Uterus (tissue), 2 donors: ENCODE results near the gene SQOR.
A peak's percentile ranks its signal among the peaks of the same experiment; 100 is the strongest.

Experiments
- POLR2A ChIP-seq, 2 donors: fragments of 450-650 bp; IDR thresholded peaks; one replicate each; pipeline ENCODE4 v1.6.1; 2016; ENCODE audit warnings: antibody characterized with exemption in 2 of 2, mild to moderate bottlenecking in 1 of 2, moderate library complexity in 1 of 2
- TF ChIP-seq, protein P1 (sequence below), 4 experiments: fragments of 200-600 bp in 2 of 4; fragments of 450-650 bp in 2 of 4; sonication (generic) in 2 of 4; IDR thresholded peaks; one replicate each; pipeline ENCODE4 v1.5.1; 2016 to 2019; ENCODE audit warnings: antibody characterized with exemption in 4 of 4, mild to moderate bottlenecking in 2 of 4, moderate library complexity in 1 of 4

DNA sequence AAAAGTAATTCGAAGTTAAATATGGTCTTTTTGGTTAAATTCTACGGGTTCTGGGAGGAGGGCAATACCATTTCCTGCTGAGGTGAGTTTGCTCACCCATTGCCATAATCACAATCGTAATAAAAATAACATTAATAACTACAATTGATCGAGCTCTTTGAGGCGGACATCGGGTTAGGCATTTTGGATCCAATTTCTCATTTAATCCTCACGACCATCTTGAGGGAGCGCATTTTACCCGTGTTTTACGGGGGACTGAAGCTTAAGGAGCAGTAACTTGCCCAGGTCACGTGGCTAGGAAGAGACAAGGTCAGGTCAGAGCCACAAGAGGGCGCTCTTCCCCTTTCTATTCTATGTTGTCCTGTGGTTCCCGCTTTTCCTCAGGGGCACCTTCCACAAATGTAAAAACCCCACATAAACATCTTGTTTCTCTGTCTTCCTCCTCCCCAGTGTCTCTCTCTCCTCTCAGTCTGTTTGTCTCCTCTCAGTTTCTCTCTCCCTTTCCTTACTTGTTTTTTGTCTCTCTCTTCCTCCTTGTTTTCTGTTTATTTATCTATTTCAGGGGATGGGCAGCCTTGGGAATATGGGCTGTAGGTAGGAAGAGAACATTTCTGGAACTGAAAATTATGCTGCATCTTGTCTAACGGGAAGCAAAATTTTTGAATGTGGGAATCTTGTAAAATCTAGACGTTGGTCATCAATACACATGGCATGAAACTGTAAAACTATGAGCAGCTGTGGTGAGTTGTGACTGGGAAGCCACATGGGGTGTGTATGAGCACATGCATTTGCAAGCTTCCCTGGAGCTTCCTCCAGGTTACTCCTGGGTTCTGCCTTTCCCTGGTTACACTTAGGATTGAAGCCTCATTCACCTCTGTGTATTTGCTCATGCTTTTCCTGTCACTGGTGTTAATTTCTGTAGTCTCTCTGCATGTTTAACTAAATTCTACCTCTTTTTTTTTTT is 71.0 kb downstream of the SQOR start:
- TF ChIP-seq, protein P1, sequence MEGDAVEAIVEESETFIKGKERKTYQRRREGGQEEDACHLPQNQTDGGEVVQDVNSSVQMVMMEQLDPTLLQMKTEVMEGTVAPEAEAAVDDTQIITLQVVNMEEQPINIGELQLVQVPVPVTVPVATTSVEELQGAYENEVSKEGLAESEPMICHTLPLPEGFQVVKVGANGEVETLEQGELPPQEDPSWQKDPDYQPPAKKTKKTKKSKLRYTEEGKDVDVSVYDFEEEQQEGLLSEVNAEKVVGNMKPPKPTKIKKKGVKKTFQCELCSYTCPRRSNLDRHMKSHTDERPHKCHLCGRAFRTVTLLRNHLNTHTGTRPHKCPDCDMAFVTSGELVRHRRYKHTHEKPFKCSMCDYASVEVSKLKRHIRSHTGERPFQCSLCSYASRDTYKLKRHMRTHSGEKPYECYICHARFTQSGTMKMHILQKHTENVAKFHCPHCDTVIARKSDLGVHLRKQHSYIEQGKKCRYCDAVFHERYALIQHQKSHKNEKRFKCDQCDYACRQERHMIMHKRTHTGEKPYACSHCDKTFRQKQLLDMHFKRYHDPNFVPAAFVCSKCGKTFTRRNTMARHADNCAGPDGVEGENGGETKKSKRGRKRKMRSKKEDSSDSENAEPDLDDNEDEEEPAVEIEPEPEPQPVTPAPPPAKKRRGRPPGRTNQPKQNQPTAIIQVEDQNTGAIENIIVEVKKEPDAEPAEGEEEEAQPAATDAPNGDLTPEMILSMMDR (IDR thresholded peaks at IDR 0.05), result peak; percentile 79 to 93 (median 82)
- no peak for TF ChIP-seq POLR2A (IDR thresholded peaks at IDR 0.05)
